ENCODE measurements around the gene THRA.

THRA gene

DNA sequence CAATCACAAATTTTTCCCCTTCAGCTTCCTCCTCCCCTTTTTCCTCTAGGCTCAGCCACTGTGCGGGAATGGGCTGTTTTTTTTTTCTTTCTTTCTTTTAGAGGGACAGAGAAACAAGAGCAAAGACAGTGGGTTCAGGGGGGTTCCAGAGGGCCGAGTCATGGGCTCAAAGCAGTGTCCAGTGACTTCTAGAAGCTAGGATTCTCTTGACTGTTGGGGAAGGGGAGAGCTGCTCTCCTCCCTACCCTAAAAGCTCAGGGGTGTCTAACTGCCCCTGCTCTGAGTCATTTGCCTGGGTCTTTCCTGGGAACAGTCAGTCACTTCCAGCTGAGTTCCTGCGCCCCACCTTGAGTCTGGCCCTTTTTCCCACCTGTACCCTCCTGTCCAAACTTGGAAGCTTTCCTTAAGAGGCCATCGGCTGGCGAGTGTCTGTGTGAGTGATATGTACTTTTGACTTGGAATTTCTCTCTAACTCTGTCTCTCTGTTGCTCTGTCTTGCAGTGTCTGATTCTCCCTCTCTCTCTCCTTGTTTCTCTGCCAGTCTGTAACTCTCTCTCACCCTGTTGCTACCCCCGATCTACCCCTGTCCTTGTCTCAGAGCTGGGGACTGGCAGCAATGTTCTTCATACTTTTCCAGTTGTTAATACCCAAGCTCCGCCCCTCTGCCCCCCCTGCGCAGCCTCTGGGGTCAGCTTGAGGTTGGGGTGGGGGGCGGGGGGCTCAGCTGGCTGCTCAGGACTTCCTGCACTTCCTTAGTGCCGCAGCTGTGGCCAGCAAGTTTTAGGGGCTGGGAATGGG, 2.4 kb downstream of the THRA start:
- DNase-seq (ENCODE audit: low read depth in 2 of 2, low spot score in 1 of 2): no peak

- no peak for DNase-seq (ENCODE audit: low read depth in 2 of 2, low spot score in 1 of 2)
Observed at GRCh38 chr17:40065769-40066510, 3.2 kb downstream of the THRA start.

DNA sequence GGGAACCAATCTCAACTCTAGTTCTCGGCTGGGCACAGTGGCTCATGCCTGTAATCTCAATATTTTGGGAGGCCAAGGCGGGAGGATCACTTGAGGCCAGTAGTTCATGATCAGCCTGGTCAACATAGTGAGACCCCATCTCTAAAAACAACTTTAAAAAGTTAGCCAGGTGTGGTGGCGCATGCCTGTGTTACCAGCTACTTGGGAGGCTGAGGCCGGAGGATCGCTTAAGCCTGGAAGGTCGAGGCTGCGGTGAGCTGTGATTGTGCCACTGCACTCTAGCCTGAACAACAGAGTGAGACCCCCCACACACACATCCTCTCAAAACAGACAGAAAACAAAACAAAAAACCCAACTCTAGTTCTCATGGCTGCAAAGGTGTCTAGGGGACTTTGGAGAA, 4.9 kb downstream of the THRA start:
- no peak for DNase-seq (ENCODE audit: low read depth in 2 of 2, low spot score in 1 of 2)

DNA sequence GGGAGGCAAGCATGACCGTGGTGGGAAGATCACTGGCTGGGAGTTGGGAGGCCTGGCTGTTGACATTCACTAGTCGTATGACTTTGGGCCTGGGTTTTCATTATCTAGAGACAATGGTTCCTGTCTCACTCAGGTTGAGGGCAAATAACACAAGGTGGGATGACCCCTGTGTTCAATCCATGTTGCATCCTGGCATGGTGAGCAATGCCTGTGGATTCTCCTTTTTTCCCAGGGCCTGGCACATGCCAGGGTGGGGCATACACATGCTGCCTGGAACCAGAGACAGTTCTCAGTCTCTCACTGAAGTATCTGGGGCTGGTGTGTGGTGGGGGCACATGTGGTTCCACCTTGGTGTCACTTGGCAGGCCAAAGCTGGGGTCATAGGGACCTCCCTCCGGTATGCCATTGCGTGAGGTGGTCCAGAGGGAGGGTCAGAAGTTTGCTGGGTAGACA, 5.4 kb downstream of the THRA start:
- DNase-seq (ENCODE audit: low read depth in 2 of 2, low spot score in 1 of 2): no peak

- no peak for DNase-seq (ENCODE audit: low read depth in 2 of 2, low spot score in 1 of 2)
Observed at GRCh38 chr17:40068584-40068916, 5.8 kb downstream of the THRA start.

DNA sequence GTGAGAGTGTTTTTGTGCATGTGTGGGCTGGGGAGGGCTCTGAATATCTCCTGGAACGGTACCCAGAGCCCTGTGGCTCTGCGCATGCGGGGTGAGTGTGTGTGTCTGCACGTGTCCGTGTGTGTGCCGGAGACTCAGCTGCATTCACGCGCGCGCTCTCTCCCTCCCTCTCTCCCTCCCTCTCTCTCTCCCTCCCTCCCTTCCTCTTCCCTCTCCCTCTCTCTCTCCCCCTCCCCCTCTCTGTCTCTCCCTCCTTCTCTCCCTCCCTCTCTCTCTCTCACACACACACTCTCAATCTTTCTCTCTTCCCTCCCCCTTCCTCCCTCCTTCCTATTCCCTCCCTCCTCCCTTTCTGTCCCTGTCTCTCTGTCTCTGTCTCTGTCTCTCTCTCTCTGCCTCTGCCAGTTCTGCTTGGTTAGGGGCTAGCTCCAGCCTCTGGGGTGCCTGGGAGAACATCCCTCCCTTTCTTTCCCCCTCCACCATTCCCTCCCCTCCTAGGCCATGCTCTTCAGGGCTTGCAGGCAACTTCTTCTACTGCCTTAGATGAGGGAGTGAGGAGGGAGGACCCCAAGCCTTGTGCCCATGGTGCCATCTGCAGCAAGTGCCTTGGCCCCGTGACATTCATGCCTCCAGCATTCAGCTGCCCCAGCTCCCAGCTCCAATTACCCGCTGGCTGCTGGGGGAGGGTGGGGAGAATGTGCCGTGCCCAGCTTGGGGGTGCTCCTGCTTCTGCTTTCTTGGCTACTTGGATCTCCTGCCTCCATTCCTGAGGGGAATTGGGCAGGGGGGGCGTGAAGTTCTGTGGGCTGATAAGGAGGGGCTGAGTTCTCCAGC, 6.4 kb downstream of the THRA start:
- peak; percentile 65 to 76 for DNase-seq (ENCODE audit: low read depth in 2 of 2, low spot score in 1 of 2)

GRCh38 chr17:40069751-40070708, 7.3 kb downstream of the THRA start:
- no peak for DNase-seq (ENCODE audit: low read depth in 2 of 2, low spot score in 1 of 2)

DNA sequence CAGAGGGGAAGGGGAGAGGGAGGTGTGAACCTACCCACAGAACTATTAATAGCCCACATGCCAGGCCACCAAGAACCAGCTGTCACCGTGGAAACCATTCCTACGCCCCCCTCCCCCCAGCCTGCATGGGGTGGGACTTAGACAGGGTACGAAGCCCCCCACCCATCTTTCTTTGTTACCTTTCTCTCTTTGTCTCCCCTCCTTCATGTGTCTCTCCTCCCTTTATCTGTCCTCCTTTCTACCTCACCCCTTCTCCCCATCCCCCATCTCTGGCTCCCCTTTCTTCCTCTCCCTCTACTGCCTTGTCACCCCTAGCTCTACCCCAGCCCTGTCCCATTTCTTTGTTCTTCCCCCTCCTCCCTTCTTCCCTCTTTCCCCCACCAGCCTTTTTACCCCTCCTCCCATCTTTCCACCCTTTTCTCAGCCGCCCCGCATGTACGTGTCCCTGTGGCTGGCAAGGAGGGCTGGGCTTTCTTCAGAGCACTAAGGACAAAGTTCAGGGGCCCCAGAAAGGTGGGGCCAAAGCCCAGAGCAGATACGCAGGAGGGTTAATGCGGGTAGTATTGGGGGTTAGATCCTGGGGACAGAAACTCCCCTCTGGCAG, 8.0 kb downstream of the THRA start:
- no peak for DNase-seq (ENCODE audit: low read depth in 2 of 2, low spot score in 1 of 2)

DNA sequence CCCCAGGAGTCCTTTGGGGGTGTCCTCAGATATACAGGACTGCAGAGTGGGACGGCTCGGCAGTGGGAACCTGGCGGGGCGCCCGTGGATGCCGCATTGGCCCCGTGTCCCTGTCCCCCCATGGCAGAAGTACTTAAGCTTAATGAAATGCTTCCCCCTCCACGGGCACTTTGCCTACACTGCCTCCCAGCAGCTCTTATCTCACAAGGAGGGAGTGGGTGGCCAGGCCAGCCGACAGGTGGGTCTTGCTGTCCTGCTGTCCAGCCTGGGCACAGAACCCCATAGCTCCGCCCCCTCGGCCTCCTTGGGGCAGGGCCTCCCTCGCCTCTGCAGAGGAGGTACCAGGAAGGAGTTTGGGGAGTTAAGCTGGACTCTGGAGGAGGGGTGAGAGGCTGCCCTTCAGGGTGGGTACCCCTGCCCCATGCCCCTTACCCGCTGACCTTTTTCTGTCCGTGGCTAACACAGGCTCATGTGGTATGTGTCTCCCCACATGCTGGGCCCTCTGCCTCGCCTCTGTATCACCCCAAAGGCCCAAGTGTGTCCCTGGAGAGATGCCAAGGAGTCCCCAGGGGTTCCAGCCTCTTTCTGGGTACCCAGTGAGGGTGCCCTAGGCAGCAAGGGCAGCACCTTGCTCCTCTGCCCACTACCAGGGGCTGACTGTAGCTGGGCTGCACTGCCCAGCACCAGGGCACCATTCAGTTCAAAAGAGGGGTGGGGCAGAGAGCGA, 8.7 kb downstream of the THRA start:
- DNase-seq (ENCODE audit: low read depth in 2 of 2, low spot score in 1 of 2): no peak

DNA sequence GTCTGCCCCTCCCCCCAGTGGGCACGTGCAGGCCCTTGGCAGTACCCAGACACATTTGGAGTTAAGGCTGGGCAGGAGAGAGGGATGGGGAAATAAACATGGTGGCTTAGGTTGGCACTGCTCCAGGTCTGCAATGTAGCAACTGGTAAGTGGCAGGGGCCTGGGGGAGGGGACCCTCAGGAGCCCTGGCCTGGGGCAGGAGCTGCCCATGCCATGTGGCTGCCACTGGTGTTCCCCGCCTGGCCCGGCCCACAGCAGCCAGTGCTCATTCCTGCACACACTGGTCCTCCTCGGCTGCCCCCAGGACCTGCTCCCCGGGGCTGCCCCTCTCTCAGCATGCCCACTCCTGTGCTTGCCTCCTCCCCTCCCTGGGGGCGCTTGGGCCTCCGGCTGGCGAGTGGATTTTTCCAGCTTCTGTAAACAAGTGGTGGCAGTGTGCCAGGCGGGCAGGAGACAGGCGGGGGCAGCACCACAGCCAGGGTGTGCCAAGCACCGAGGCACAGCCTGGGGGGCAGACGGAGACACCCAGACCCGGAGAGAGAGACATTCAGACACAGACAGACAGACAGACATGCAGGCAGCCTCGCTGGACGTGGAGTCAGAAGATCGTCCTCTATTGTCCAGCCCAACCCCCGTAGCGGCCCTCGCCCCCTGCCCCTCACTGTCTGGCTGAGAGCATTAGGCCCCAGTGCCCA, 9.4 kb downstream of the THRA start:
- DNase-seq (ENCODE audit: low read depth in 2 of 2, low spot score in 1 of 2): no peak

DNA sequence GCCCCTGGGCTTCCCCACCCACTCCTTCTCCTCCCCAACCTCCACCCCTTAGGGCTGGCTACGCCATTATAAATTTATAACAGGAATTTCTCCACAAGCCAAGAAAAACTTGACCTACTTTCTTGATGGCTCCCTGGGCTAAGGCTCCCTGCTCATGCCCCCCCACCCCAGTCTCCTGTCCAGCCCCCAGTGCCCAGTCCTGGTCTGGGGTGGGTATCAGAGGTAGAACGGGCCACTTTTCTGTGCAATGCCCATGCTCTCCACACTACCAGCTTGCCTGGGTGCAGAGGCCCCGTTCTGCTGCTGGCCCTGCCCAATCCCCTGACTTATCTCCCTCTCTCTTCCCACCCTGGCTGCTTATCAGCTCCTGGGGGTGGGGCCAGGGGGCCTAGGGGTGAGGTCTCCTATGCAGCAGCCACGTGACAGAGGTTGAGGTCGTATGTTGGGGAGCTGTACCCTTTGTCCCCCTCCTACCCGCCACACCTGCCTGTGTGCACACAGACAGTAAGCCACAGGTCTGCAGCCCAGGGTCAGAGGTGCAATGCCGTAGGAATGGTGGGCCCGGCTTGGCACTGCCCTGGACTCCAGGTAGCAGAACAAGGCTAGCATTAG, 10.1 kb downstream of the THRA start:
- no peak for DNase-seq (ENCODE audit: low read depth in 2 of 2, low spot score in 1 of 2)

DNA sequence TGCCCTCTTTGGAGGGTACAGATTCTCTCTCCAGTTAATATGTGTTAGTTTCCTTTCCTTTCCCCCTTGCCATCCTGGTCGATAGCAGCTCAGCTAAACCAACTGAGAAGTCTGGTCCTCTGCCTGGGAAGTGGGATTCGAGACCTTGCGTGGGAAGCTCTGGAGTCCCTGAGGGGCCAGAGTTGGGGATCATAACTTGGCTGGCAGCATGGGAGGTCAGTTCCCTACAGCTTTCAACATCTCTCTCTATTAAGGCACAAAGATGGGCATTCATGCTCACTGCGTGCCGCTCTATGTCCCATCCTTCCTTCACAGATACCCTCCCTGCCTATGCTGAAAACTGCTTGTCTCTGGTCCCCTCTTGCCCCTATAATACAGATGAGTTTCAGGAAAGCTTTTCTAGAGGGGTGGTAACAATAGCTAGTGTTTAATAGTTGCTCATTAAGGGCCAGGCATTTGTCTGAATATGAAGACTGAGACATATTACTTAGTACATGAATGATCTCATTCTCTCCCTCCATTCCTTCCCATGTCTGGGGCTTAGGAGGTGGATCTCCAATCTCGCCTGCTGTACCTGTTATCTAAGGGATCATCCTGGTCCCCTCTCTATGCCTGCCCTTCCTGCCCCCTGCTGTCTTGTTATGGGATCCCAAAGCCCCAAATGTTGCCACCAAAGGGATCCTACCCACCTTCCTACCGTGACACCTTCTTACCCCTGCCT, 10.8 kb downstream of the THRA start:
- no peak for DNase-seq (ENCODE audit: low read depth in 2 of 2, low spot score in 1 of 2)

DNA sequence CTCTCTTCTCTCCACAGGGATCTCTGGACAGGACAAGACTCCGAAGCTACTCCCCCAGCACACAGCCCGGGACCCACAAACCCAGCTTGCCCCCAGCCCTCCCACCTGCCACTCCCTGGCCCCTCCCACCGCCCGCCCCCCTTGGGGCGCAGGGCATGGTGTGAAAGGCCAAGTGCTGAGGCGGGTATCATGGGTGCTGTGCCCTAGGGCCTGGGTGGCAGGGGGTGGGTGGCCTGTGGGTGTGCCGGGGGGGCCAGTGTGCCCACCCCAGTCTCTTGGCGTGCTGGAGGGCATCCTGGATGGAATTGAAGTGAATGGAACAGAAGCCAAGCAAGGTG, 11.4 kb downstream of the THRA start:
- DNase-seq (ENCODE audit: low read depth in 2 of 2, low spot score in 1 of 2): no peak

GRCh38 chr17:40074871-40075200, 12.1 kb downstream of the THRA start:
- DNase-seq (ENCODE audit: low read depth in 2 of 2, low spot score in 1 of 2): no peak

DNA sequence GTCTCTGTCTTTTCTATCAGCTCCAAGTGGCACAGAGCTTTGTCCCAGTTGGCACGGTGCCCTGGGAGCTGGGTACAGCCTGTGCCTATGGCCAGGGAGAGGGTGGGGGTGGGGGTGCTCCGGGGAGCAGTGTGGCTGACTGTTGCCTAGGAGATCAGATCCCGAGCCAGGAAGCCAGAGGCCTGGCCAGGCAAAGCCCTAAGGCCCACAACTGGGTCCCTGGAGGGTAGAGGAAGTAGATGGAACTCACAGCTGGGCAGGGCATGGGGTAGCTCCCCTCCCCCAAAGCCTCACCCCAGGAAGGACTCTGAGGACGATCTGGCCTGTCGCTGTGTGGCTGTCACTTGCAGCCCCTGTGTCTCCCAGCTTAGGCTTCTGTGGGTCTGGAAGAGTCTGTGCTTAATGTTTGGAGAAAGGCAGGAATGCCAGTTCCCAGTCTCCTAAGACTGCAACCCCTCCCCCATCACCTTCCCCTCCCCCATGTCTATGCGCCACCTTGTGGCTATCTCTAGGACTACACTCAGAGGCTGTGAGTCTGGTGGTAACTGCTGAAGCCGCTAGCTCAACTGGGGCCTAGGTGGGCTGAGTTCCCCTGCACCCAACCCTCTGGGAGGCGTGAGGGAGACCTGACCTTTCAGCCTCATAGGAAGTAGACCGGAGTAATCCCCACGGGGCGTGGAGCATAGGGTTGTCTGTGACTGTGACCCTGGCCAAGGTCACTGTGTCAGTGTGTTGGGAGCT, 12.6 kb downstream of the THRA start:
- peak in 1 of 2 donors; percentile 49 for DNase-seq (ENCODE audit: low read depth in 2 of 2, low spot score in 1 of 2)

DNA sequence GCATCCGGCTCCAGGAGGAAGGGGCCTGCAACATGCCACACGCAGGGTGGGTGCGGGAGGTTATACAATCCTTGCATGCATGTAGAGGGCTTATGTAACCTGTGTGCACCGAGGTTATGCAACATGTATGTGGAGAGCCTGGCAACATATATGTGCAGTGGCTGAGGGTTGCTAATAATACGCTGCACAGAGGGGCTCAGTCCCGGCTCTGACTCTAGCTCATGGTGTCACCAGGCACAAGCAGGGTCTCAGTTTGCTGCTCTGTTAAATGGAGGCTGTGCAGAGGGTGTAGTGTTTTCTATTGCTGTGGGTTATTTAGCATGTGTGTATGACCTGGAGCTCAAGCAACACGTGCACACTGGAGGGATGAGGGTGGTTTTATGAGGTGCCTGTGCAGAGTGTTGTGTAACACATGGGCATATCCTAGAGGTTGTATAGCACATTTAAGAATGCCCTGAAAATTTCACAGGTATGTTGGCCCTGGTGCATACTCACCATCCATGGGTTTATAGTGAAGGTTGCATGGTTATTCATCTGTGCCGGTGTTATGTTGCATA, 13.3 kb downstream of the THRA start:
- DNase-seq (ENCODE audit: low read depth in 2 of 2, low spot score in 1 of 2): no peak

- DNase-seq (ENCODE audit: low read depth in 2 of 2, low spot score in 1 of 2): no peak
Observed at GRCh38 chr17:40076591-40076990, 13.8 kb downstream of the THRA start.
